Stomach (tissue), 9 donors: ENCODE results near the gene RRAS. TPM values are rescaled to one million over a fixed set of nuclear protein-coding genes. Genes with fewer than 3 reads are reported as not detected.

Source experiments
- DNase-seq, 2 donors: peaks; one replicate each; pipeline versions ENCODE4 v3.0.0 to v3.0.0-alpha.2; 2013 to 2019
- H3K27ac ChIP-seq, 5 donors: fragments of 200-600 bp in 4 of 5; sonication (generic) in 4 of 5; one replicate each; pipeline ENCODE4 v1.5.1; 2013 to 2019; ENCODE audit warnings: mild to moderate bottlenecking in 1 of 5, moderate library complexity in 1 of 5
- H3K27me3 ChIP-seq, 3 donors: fragments of 200-600 bp; sonication (generic); one replicate each; pipeline ENCODE4 v1.5.1; 2017 to 2019; ENCODE audit warnings: mixed run types in 1 of 3
- H3K36me3 ChIP-seq, 4 donors: fragments of 200-600 bp; sonication (generic); 1 replicate in 3 of 4; 2 replicates in 1 of 4; pipeline ENCODE4 v1.5.1; 2016 to 2019
- H3K4me1 ChIP-seq, 4 donors: fragments of 200-600 bp; sonication (generic); one replicate each; pipeline ENCODE4 v1.5.1; 2016 to 2019
- H3K4me3 ChIP-seq, 4 donors: fragments of 200-600 bp; sonication (generic) in 3 of 4; one replicate each; pipeline ENCODE4 v1.5.1; 2016 to 2019; ENCODE audit warnings: mild to moderate bottlenecking in 1 of 4
- H3K9me3 ChIP-seq, 4 donors: fragments of 200-600 bp; sonication (generic); one replicate each; pipeline ENCODE4 v1.5.1; 2016 to 2019
- EP300 ChIP-seq: sonication (generic); formaldehyde crosslinking; IDR thresholded peaks from one replicate; pipeline ENCODE4 v1.6.1; 2017; ENCODE audit warnings: antibody characterized with exemption
- POLR2A ChIP-seq, 4 donors: fragments of 450-650 bp; IDR thresholded peaks; one replicate each; pipeline ENCODE4 v1.6.1; 2016; ENCODE audit warnings: antibody characterized with exemption in 4 of 4, control low read depth in 2 of 4, mild to moderate bottlenecking in 1 of 4, moderate library complexity in 1 of 4
- POLR2AphosphoS5 ChIP-seq, 3 donors: sonication (generic); formaldehyde crosslinking; IDR thresholded peaks; one replicate each; pipeline ENCODE4 v1.6.1; 2016; ENCODE audit warnings: antibody characterized with exemption in 3 of 3
- WGBS, 5 donors: extraction: QIAGEN DNeasy Blood & Tissue Kit in 3 of 5; methylation state at CpG; one replicate each; pipeline versions ENCODE4 v1.1.5 to v1.1.7; 2013 to 2018; 5-methylcytosine and 5-hydroxymethylcytosine counted together
- intact Hi-C: fragments of 100-400 bp; cut with DNase I; formaldehyde crosslinking; loops from one replicate; pipeline ENCODE4 v1.15.1; 2023; ENCODE audit warnings: low total_unique reads
- polyA plus RNA-seq, 3 donors: library from polyadenylated mRNA; stranded (reverse); fragments of 200-250 nt; gene quantifications; one replicate each; pipeline ENCODE4 v1.2.3, GENCODE V29; 2013
- total RNA-seq, 5 donors: library from RNA; depleted of rRNA; stranded (reverse); fragments of >200 nt; gene quantifications; one replicate each; pipeline versions ENCODE4 v1.1.0 to v1.2.3, GENCODE V29; 2014 to 2016
- TF ChIP-seq, protein P1 (sequence below), 7 experiments: fragments of 450-650 bp in 4 of 7; fragments of 200-600 bp in 3 of 7; sonication (generic) in 3 of 7; IDR thresholded peaks; one replicate each; pipeline ENCODE4 v1.5.1; 2016 to 2019; ENCODE audit warnings: antibody characterized with exemption in 7 of 7, control low read depth in 2 of 7, mild to moderate bottlenecking in 1 of 7
- donor health status: healthy with polysubstance abuse.
- donor health status: Bipolar disorder and iron deficiency.
- donor health status: healthy.

RRAS gene
- total and polyA plus RNA-seq, 8 donors: 7.7 to 145 (median 103) TPM

DNA sequence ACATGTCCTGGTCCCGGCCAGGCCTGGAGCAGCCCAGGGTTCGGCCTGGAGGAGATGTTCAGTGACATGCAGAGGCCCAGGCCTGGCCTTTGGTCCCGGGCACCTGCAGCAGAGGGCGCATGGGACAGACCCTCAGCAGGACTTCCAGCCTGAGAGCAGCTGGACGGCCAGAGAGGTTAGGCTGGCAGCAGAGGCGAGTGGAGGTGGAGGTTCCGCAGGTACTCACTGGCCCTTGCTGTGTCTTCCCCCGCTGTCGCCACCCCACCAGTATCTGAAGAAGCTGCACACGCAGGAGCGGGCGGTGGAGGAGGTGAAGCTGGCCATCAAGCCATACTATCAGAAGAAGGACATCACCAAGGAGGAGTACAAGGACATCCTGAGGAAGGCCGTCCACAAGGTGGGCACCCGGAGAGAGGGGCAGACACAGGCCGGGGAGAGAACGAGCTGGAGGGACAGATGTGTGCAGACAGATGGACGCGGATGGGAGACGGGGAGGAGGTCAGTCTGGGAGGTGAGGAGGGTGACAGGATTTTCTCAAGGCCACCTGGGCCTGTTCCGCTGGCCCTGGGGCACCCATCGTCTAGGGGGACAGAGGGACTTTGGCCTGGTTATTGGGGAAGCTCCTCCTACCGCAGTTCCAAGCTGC, 17.7 kb upstream of the RRAS start:
- WGBS, 5 donors: 88 to 93% (median 90%) methylated on average over 18 to 22 of the region's 22 CpGs
- TF ChIP-seq, protein P1, sequence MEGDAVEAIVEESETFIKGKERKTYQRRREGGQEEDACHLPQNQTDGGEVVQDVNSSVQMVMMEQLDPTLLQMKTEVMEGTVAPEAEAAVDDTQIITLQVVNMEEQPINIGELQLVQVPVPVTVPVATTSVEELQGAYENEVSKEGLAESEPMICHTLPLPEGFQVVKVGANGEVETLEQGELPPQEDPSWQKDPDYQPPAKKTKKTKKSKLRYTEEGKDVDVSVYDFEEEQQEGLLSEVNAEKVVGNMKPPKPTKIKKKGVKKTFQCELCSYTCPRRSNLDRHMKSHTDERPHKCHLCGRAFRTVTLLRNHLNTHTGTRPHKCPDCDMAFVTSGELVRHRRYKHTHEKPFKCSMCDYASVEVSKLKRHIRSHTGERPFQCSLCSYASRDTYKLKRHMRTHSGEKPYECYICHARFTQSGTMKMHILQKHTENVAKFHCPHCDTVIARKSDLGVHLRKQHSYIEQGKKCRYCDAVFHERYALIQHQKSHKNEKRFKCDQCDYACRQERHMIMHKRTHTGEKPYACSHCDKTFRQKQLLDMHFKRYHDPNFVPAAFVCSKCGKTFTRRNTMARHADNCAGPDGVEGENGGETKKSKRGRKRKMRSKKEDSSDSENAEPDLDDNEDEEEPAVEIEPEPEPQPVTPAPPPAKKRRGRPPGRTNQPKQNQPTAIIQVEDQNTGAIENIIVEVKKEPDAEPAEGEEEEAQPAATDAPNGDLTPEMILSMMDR (IDR thresholded peaks at IDR 0.05): no peak
- TF ChIP-seq POLR2A (IDR thresholded peaks at IDR 0.05): no peak
- TF ChIP-seq POLR2AphosphoS5 (IDR thresholded peaks at IDR 0.05): no peak
- TF ChIP-seq EP300: no peak
- H3K4me3 ChIP-seq: no peak overlapping the region
- intact Hi-C loops: no loop called here
- no peaks in the 10 kb centered on the region for H3K27me3 ChIP-seq
- H3K4me1 ChIP-seq: no peaks in the 10 kb centered on the region
- H3K36me3 ChIP-seq: peaks cover 96 to 100% (median 100%) of the 10 kb centered on the region in 4 donors
- no peak overlapping the region for H3K27ac ChIP-seq
- DNase-seq: no peak
- no peaks in the 10 kb centered on the region for H3K9me3 ChIP-seq

DNA sequence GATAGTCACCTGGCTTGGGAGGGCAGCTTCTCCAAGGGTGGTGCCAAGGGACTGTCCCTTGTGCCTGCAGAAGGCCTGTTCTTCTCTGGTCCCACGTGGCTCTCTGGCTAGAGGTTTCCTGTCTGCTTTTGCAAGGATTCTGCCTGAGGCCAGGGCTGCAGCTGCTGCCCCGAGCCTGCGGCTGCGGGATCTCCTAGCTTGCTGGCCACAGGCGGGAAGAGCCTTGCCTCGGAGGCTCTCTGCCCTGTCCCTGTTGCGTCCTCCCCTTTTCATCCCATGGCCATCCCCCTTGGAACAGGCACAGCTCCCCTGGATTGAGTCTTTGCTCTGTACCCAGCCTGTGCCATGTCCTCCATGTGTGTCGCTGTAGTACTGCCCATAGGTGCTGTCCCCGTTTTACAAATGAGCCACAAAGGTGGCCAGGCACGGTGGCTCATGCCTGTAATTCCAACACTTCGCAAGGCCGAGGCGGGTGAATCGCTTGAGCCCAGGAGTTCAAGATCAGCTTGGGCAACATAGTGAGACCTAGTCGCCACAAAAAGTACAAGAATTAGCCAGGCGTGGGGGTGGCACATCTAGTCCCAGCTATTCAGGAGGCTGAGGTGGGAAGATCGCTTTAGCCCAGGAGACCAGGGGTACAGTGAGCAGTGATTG, 16.6 kb upstream of the RRAS start:
- Histone ChIP-seq H3K27ac (no peak overlapping the region), H3K4me1 (no peaks in the 10 kb centered on the region), H3K9me3 (no peaks in the 10 kb centered on the region), H3K27me3 (no peaks in the 10 kb centered on the region), H3K36me3 (peaks cover 91 to 100% (median 100%) of the 10 kb centered on the region in 4 donors), H3K4me3 (no peak overlapping the region)
- intact Hi-C loops: no loop called here
- no peak for TF ChIP-seq POLR2A (IDR thresholded peaks at IDR 0.05)
- no peak for TF ChIP-seq POLR2AphosphoS5 (IDR thresholded peaks at IDR 0.05)
- TF ChIP-seq EP300: no peak
- TF ChIP-seq, protein P1 (IDR thresholded peaks at IDR 0.05): no peak
- WGBS, 5 donors: 88 to 91% (median 89%) methylated on average over 17 of the region's 17 CpGs
- no peak for DNase-seq

DNA sequence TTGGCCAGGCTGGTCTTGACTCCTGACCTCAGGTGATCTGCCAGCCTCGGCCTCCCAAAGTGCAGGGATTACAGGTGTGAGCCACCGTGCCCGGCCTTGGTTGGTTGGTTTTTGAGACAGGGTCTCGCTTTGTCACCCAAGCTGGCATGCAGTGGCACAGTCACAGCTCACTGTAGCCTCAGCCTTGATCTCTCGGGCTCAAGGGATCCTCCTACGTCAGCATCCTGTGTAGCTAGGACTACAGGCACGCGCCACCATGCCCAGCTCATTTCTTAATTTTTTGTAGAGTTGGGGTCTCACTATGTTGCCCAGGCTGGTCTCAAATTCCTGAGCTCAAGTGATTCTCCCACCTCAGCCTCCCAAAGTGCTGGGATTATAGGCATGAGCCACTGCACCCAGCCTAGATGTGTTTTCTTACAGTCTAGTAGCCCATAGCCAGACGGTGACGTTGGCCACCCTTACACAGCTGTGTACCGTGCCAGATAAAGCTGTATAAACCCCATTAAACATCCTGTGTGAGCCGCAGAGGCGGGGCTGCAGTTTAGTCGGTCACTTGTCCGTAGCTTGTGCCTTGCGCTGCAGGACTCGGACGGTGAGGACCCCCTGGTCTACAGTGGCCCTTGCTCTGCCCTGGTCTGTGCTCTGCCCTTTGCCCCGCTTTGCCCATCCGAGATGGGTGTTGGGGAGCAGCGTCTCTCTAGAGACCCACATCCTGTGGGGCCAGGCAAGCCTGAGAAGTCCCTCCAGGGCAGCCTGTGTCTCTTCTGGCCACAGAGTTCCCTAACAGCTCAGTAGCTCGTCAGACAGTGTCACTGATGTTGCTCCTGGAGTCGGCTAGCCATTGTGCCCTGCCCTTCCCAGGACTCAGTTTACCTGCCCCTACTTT, 15.9 kb upstream of the RRAS start:
- H3K36me3 ChIP-seq: peaks cover 90 to 100% (median 100%) of the 10 kb centered on the region in 4 donors
- no peak for DNase-seq
- 87 to 90% (median 89%) methylated on average over 22 to 23 of the region's 23 CpGs for WGBS, 5 donors

DNA sequence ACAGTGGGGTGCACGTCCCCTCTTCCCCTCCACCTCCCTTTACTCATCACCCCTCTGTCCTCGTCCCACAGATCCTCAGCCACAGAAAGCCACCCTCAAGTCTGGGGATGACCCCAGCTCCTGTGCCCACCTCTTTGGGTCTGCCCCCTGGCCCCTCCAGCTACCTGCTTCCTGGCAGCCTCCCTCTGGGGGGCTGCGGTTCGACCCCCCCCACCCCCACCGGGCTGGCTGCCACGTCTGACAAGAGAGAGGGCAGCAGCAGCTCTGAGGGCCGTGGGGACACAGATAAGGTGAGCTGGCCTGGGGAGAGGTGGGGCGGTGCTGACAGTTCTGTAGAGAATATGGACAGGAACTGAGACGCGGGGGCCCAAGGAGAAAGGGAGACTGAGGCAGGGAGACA, 14.6 kb upstream of the RRAS start:
- 77 to 86% (median 84%) methylated on average over 10 of the region's 10 CpGs for WGBS, 5 donors
- H3K36me3 ChIP-seq: peaks cover 91 to 100% (median 100%) of the 10 kb centered on the region in 4 donors
- intact Hi-C loops: no loop called here
- no peaks in the 10 kb centered on the region for H3K4me1 ChIP-seq
- no peaks in the 10 kb centered on the region for H3K27me3 ChIP-seq
- no peaks in the 10 kb centered on the region for H3K9me3 ChIP-seq
- no peak overlapping the region for H3K27ac ChIP-seq
- no peak overlapping the region for H3K4me3 ChIP-seq
- TF ChIP-seq POLR2AphosphoS5 (IDR thresholded peaks at IDR 0.05) (no peak), POLR2A (IDR thresholded peaks at IDR 0.05) (no peak), EP300 (no peak)
- TF ChIP-seq, protein P1 (IDR thresholded peaks at IDR 0.05): no peak
- DNase-seq: no peak

More for the DNA sequence above, 15.9 kb upstream of the RRAS start:
- Histone ChIP-seq H3K9me3 (no peaks in the 10 kb centered on the region), H3K4me1 (no peaks in the 10 kb centered on the region), H3K4me3 (no peak overlapping the region), H3K27me3 (no peaks in the 10 kb centered on the region), H3K27ac (no peak overlapping the region)
- intact Hi-C loops: no loop called here
- TF ChIP-seq POLR2A (IDR thresholded peaks at IDR 0.05) (no peak), POLR2AphosphoS5 (IDR thresholded peaks at IDR 0.05) (no peak), EP300 (no peak)
- TF ChIP-seq, protein P1 (IDR thresholded peaks at IDR 0.05): no peak
